Right lobe of liver (tissue), 6 donors: Measurements from ENCODE around the gene PPP6R3. TPM values are rescaled to one million over a fixed set of nuclear protein-coding genes. Genes with fewer than 3 reads are reported as not detected.

Experiments used
- ATAC-seq, 4 donors: fragments of 200-7000 bp; cut with Tn5 transposase; one replicate each; pipeline ENCODE4 v1.9.1; 2020; ENCODE audit warnings: mild to moderate bottlenecking in 4 of 4, moderate library complexity in 4 of 4
- DNase-seq, 3 donors: peaks; one replicate each; pipeline ENCODE4 v3.0.0-alpha.2; 2020
- H3K27ac ChIP-seq, 3 donors: fragments of 200-600 bp; one replicate each; pipeline ENCODE4 v1.8.0; 2022
- H3K27me3 ChIP-seq, 2 donors: fragments of 200-600 bp; one replicate each; pipeline ENCODE4 v1.8.0; 2022
- H3K36me3 ChIP-seq, 4 donors: fragments of 200-600 bp; sonication (generic) in 1 of 4; one replicate each; pipeline versions ENCODE4 v1.5.1 to v1.8.0; 2017 to 2022; ENCODE audit warnings: control low read depth in 1 of 4
- H3K4me1 ChIP-seq, 4 donors: fragments of 200-600 bp; sonication (generic) in 1 of 4; one replicate each; pipeline versions ENCODE4 v1.5.1 to v1.8.0; 2017 to 2022; ENCODE audit warnings: control low read depth in 1 of 4
- H3K4me3 ChIP-seq, 3 donors: fragments of 200-600 bp; one replicate each; pipeline ENCODE4 v1.8.0; 2022
- H3K9me3 ChIP-seq, 4 donors: fragments of 200-600 bp; sonication (generic) in 1 of 4; one replicate each; pipeline versions ENCODE4 v1.5.1 to v1.8.0; 2017 to 2022; ENCODE audit warnings: control low read depth in 1 of 4
- CTCF ChIP-seq, 4 donors: fragments of 200-600 bp in 3 of 4; fragments of 450-650 bp in 1 of 4; IDR thresholded peaks; one replicate each; pipeline versions ENCODE4 v1.5.1 to v1.8.0; 2016 to 2022; ENCODE audit warnings: antibody characterized with exemption in 4 of 4, mild to moderate bottlenecking in 2 of 4
- POLR2A ChIP-seq: fragments of 450-650 bp; IDR thresholded peaks from one replicate; pipeline ENCODE4 v1.6.1; 2017; ENCODE audit warnings: antibody characterized with exemption, mild to moderate bottlenecking
- WGBS: methylation state at CpG from one replicate; pipeline ENCODE4 v1.1.6; 2018; ENCODE audit warnings: low coverage, low lambda C conversion rate; ENCODE audit not compliant: insufficient coverage; ENCODE audit errors: missing lambda C conversion rate; 5-methylcytosine and 5-hydroxymethylcytosine counted together
- intact Hi-C, 2 donors: fragments of 100-400 bp; cut with DNase I; formaldehyde crosslinking; loops; one replicate each; pipeline versions ENCODE4 v1.11.2 to v1.14.1; 2022
- total RNA-seq, 6 experiments: library from RNA; depleted of rRNA in 2 of 6; stranded (reverse); fragments of >200 nt in 2 of 6; fragmentation: NEBNext Ultra II Directional in 3 of 6; extraction: Animal tissue kit (Norgen Biotek cat#: 25700) in 3 of 6; gene quantifications; one replicate each; pipeline versions ENCODE4 v1.1.0 to v1.2.4, GENCODE V29; 2016 to 2023
- donor health status: DM: no; HTN: yes; CAD: no.
- donor health status: DM: no; HTN: no; CAD: no.
- donor health status: DM: no; HTN: no; CAD: no.
- donor health status: DM: no; HTN: yes; CAD: no.
- donor health status: DM: no; HTN: yes; CAD: no.

Gene PPP6R3
- total RNA-seq, 6 experiments from 2014 or later = 35.8 to 48.3 (median 39.2) TPM

DNA sequence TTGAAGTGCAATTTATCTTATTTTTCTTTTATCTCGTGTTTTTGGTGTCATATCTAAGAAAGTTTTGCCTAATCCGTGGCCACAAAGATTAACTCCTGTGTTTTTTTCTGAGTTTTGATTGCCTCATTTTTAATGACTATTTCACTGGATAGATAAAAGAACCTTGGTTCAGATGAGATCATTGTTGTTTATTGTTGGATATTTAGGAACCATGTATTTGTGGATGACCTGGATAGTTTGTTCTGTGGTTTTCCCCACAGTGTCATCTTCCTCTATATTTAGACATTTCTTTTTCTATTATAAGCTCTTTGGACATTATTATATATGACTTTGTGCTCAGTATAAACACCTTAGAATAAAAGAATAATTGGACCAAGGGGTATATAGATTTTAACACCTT is 37.2 kb downstream of the PPP6R3 start:
- WGBS = 20% methylated on average over 2 of the region's 2 CpGs
- no peak overlapping the region for H3K27ac ChIP-seq
- peaks cover 0 to 28% (median 7%) of the 10 kb centered on the region in 4 donors for H3K4me1 ChIP-seq

GRCh38 chr11:68498321-68498720 is 37.8 kb downstream of the PPP6R3 start:
- TF ChIP-seq CTCF (IDR thresholded peaks at IDR 0.05) (no peak), POLR2A (no peak)
- Histone ChIP-seq H3K9me3 (no peaks in the 10 kb centered on the region), H3K4me1 (peaks cover 0 to 31% (median 7%) of the 10 kb centered on the region in 4 donors), H3K27me3 (no peaks in the 10 kb centered on the region), H3K36me3 (no peaks in the 10 kb centered on the region), H3K4me3 (no peak overlapping the region), H3K27ac (no peak overlapping the region)
- DNase-seq (no peak), ATAC-seq (peak; percentile 35 to 59 (median 48))
- intact Hi-C loops = no loop called here
- 14% methylated on average over 2 of the region's 2 CpGs for WGBS

More for the DNA sequence above, 37.2 kb downstream of the PPP6R3 start:
- DNase-seq = no peak
- no peak for TF ChIP-seq POLR2A
- no peak for TF ChIP-seq CTCF (IDR thresholded peaks at IDR 0.05)
- intact Hi-C loops = no loop called here
- Histone ChIP-seq H3K36me3 (no peaks in the 10 kb centered on the region), H3K4me3 (no peak overlapping the region), H3K27me3 (no peaks in the 10 kb centered on the region), H3K9me3 (no peaks in the 10 kb centered on the region)
- peak in 1 of 4 donors; percentile 85 for ATAC-seq

GRCh38 chr11:68498903-68499883 is 38.6 kb downstream of the PPP6R3 start:
- H3K27ac ChIP-seq = no peak overlapping the region
- H3K4me1 ChIP-seq = peaks cover 0 to 40% (median 7%) of the 10 kb centered on the region in 4 donors
- TF ChIP-seq CTCF (IDR thresholded peaks at IDR 0.05) (no peak), POLR2A (no peak)
- WGBS = 66% methylated on average over 8 of the region's 11 CpGs
- no peaks in the 10 kb centered on the region for H3K9me3 ChIP-seq
- H3K4me3 ChIP-seq = no peak overlapping the region
- no peak for ATAC-seq
- no peaks in the 10 kb centered on the region for H3K36me3 ChIP-seq
- H3K27me3 ChIP-seq = no peaks in the 10 kb centered on the region
- intact Hi-C loops = no loop called here
- no peak for DNase-seq

GRCh38 chr11:68500206-68500605 is 39.7 kb downstream of the PPP6R3 start:
- no peak for ATAC-seq
- intact Hi-C loops = no loop called here

More at GRCh38 chr11:68500206-68500605, 39.7 kb downstream of the PPP6R3 start:
- Histone ChIP-seq H3K4me1 (peaks cover 0 to 46% (median 9%) of the 10 kb centered on the region in 4 donors), H3K27ac (no peak overlapping the region), H3K36me3 (no peaks in the 10 kb centered on the region), H3K4me3 (no peak overlapping the region), H3K27me3 (no peaks in the 10 kb centered on the region), H3K9me3 (no peaks in the 10 kb centered on the region)
- 41% methylated on average over 2 of the region's 2 CpGs for WGBS
- no peak for TF ChIP-seq POLR2A
- TF ChIP-seq CTCF (IDR thresholded peaks at IDR 0.05) = no peak
- DNase-seq = no peak
